RPMI8226 (cell line): Measurements from ENCODE around the gene ABI1.
A peak's percentile ranks its signal among the peaks of the same experiment; 100 is the strongest.
"Not testable (repeated sequence)": the region's sequence is repeated elsewhere in the genome, so short reads cannot be mapped to it uniquely, and the experiment has no call there.

Experiments used
- DNase-seq: peaks from one replicate; pipeline ENCODE4 v3.0.0-alpha.2; 2015

ABI1 gene

GRCh38 chr10:26860443-26861204, at the start of gene ABI1:
ABI1 (minus strand) TSS chr10:26860958; CDS start chr10:26860863, 95 bp downstream.
- DNase-seq = peak; percentile 99

DNA sequence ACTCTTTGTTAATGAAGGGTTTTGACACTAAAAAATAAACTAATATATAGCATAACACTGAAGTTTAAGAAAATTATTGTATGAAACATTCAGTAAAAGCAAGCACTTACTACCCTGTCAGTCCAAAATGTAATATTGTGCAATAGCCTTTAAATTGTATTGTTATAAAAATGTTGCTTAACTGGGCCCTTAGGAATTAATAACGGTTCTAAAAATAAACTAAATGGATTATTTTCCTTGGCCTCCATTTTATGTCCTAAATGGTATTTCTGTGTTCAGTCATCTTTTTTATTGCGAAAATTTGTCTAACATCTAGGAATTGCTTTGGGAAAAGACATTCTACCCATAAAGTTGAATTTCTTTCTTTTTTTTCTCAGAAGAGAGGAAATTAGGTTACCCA, 49.0 kb upstream of the ABI1 start:
- DNase-seq = no peak

- DNase-seq = not testable (repeated sequence)
Observed at GRCh38 chr10:26905253-26905781, 44.6 kb upstream of the ABI1 start.

DNA sequence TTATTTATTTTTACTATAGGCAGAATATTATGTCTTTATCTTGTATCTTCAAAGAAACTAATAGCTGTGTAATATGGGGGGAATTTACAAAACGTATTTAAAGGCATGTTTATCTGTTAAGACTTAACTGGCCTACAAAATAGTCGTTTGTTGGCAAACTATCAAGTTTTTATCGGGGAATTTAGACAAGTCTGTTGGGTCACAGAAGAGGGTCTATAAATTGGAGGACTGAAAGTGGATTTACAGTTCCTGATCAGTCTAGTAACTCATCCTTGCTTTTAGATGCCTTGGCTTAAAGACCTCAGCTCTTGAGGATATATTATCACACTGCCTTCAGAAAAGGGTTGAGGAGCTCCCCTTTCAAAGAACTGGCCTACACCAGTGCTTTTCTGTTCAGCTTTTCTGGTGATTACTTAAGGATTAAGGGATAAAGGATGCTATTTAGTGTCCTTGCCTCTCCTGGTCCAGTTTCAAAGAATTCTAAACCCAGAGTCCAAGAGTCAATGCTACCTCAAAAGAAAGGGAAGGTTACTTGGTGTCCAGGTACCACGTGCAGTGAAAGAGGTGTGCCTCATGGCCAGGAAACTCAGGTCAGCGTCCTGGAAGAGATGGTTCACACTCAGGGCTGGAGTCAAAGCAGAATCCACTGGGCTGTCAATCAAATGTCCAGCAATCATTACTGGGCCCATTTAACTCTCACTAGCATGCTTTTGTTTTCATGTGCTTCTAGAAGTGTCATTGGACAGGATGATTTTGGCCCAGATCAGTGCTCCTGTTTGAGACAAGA, 42.9 kb upstream of the ABI1 start:
- DNase-seq = no peak

DNA sequence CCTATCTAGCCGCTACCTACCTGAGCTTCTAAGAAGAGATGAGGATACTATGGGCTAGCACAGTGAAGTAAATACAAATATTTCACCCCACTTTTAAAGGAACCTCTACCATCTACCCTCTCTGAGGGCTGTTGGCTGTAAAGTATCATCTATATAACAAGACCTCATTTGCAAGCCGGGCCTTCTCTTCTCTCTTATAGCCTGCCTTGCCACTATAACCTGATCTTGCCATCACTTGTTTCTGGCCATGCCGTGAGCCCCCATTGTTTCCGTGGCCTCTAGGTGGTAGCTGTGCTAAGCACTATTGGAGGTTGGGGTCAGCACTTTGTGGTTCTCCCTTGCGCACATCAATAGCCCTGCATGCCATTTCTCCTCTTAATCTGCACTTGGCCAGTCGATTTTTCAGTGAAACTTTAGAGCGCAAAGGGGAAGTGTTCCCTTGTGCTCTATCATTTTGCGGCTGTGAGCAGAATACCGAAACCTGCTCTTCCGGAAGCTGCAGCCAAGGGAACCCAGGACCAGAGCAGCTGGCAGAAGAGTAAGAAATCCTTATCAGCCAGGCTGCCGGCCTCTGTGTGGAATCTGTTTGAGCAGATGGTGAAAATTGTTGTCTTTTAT, 31.7 kb upstream of the ABI1 start:
- DNase-seq = peak; percentile 91

- DNase-seq = peak; percentile 84
Observed at GRCh38 chr10:26890956-26891355, 30.2 kb upstream of the ABI1 start.

GRCh38 chr10:26887611-26888215, 27.0 kb upstream of the ABI1 start:
- DNase-seq = no peak

GRCh38 chr10:26881600-26882331, 21.0 kb upstream of the ABI1 start:
- DNase-seq = peak; percentile 66

- no peak for DNase-seq
Observed at GRCh38 chr10:26879744-26880143, 19.0 kb upstream of the ABI1 start.

DNA sequence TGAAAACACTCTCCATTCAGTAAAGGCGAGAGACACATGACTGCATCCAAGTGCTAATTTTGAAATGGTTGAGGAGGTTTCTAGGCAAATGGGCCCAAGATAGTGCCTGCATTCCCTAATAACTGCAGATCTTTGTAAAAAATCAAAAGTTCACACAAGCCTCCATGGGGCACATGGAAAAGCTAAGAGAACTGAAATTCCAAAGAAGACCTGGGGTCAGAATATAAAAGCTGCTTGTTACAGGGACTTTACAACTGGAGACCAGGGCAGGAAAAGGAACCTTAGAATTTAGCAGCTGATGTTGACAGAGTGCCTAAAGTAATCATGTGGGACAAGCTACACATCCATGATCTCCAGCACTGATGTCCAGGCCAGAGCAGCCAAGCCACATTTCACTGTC, 10.0 kb upstream of the ABI1 start:
- no peak for DNase-seq

GRCh38 chr10:26869528-26869927, 8.8 kb upstream of the ABI1 start:
- peak; percentile 66 for DNase-seq

- no peak for DNase-seq
Observed at GRCh38 chr10:26863351-26864076, 2.8 kb upstream of the ABI1 start.

GRCh38 chr10:26861205-26861998, 644 bp upstream of the ABI1 start:
- DNase-seq = no peak

DNA sequence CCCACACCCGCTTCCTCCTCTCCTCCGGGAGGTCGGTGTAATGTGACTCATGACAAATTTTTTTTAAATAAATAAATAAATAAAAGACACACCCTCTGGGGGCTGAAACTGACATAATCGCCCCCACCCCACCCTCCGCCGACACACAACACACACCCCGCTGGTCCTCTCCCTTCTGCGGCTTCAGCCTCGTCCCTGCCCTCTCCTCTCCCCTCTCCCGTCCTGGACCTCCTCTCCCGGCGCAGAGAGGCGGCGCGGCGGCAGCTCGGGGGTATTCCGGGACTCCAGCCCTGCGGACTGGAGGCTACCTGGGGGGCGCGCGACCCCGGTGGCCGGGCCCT, 686 bp downstream of the ABI1 start:
- DNase-seq = peak; percentile 53

DNA sequence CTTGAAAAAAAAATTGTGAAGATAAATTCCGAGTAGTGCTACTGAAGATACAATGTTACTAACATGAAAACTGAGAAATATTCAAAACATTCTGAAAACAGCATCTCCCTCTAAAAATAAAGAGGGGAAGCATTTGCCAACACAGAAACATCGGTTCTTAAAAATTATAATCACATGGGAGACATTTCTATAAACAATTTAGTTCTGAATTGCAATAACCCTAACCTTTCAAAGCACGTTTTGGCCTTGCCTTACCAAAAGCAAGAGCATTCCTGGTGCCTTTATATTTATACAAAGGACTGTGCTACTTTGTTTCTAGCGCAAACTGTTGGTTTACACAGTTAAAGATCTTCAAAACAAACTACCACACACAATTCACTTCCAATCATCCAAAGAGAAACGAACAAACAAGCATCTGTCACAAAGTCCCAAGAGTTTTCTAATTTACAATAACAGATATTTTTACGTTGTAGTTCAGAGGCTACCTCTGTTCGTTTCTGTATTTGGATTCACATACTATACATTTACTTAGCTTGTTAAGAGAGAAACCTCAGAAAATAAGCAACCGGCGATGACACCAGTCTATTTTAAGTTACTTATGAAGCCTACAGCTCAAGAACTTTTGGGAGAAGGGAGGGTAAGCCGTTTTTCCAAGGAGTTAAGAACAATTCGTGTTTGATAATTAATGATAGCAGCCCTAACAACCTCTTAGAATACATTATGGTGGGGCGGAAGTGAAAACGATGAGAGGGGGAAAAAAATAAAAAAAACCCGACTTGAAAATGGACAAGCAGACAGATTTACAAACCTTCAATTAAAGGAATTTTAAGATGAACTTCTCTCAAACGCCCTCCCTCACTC, 1.3 kb downstream of the ABI1 start:
- DNase-seq = no peak

GRCh38 chr10:26858707-26859034, 2.1 kb downstream of the ABI1 start:
- DNase-seq = no peak

DNA sequence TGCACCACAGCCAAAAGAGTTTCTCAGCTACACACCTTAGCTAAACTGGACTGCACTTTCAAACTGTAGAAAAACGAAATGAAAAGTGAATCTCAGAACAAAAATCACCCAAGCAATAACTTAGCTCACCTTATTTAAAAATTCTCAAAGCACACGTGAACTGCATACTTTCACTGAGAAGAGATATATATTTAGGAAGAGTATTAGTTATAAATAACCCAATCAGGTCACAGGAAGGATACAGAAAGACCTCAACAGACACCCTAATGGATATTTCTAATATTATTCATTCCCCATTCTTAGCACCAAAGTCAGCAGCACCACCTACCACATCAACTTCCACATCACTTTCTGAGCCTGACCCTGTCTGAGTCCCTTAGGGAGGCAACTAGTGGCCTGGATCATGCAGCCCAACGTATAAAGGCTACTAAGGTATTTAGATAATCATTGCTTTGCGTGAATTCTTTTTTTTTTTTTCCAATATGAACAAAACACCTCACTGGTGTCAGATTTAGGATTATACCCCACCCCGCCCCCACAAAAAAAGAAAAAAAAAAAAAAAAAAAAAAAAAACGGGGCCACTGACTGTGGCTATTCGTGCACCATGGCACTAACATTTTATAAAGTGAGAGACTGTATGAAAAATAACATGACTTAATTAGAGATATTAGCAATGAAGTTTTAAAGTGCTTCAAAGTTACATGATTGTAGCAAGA, 2.6 kb downstream of the ABI1 start:
- peak; percentile 56 for DNase-seq

DNA sequence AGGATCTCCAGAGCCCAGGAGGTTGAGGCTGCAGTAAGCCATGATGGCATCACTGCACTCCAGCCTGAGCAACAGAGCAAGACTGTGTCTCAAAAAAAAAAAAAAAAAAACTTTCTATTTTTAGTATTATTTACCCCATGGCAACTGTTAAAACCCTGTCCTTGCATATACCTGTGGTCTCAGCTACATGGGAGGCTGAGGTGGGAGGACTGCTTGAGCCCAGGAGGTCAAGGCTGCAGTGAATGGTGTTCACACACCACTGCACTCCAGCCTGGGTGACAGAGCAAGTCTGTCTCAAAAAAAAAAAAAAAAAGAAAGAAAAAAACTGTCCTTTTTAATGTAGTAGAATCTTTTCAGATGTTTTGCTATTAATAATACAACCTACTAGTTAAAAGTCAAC, 3.2 kb downstream of the ABI1 start:
- DNase-seq = not testable (repeated sequence)

DNA sequence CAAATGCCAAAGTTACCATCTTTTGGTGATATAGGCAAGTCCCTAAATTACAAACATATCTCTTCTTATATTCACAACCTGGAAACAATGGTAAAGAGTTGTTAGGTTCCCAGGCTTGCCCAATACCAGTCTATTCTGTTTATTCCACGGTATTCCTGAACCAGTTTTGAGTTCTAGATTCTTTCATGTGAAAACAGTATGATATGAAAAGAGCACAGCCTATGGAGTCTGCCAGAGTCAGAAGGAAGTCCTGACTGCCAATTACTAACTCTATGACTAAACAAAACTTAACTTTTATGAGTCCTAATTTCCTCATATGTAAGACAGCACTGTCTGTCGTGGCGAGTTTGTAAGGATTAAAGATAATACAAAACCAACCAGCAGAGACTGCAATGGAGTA, 5.6 kb downstream of the ABI1 start:
- no peak for DNase-seq
